Prostate gland (tissue), 2 donors: ENCODE results near the gene RRP1.

Experiments used
- CTCF ChIP-seq, 4 experiments: fragments of 200-600 bp in 2 of 4; fragments of 450-650 bp in 2 of 4; sonication (generic) in 2 of 4; IDR thresholded peaks; 1 replicate in 3 of 4; 2 replicates in 1 of 4; pipeline ENCODE4 v1.5.1; 2016 to 2019; ENCODE audit warnings: antibody characterized with exemption in 4 of 4, mild to moderate bottlenecking in 2 of 4, moderate library complexity in 2 of 4
- POLR2A ChIP-seq: fragments of 450-650 bp; IDR thresholded peaks from one replicate; pipeline ENCODE4 v1.6.1; 2016; ENCODE audit warnings: antibody characterized with exemption, mild to moderate bottlenecking
- POLR2AphosphoS5 ChIP-seq: sonication (generic); formaldehyde crosslinking; IDR thresholded peaks from one replicate; pipeline ENCODE4 v1.6.1; 2017; ENCODE audit warnings: antibody characterized with exemption

GRCh38 chr21:43853851-43854772 lies 64.7 kb downstream of the RRP1 start:
- no peak for TF ChIP-seq CTCF (IDR thresholded peaks at IDR 0.05)
- no peak for TF ChIP-seq POLR2A
- TF ChIP-seq POLR2AphosphoS5 = no peak
